Smooth muscle cell (in vitro differentiated cells): Measurements from ENCODE around the gene TTLL7. TPM values are rescaled to one million over a fixed set of nuclear protein-coding genes. Genes with fewer than 3 reads are reported as not detected.

Experiments
- DNase-seq: peaks from one replicate; lab custom pipeline; 2025; ENCODE audit not compliant: unreplicated experiment; lab: John Stamatoyannopoulos, UW
- H2AFZ ChIP-seq: fragments of 200-600 bp; sonication (generic); 2 replicates; pipeline ENCODE4 v1.6.0; 2016; ENCODE audit warnings: antibody characterized with exemption, low read depth, mild to moderate bottlenecking
- H3F3A ChIP-seq: fragments of 200-600 bp; sonication (generic); 2 replicates; pipeline ENCODE4 v1.6.0; 2017; ENCODE audit warnings: antibody characterized with exemption, low read depth
- H3K27ac ChIP-seq: fragments of 200-600 bp; sonication (generic); 2 replicates; pipeline ENCODE4 v1.5.1; 2016; ENCODE audit warnings: low read depth, mild to moderate bottlenecking
- H3K27me3 ChIP-seq: fragments of 200-600 bp; sonication (generic); 2 replicates; pipeline ENCODE4 v1.6.1; 2016; ENCODE audit warnings: low read depth, mild to moderate bottlenecking
- H3K36me3 ChIP-seq: fragments of 200-600 bp; sonication (generic); 2 replicates; pipeline ENCODE4 v1.5.1; 2016; ENCODE audit warnings: low read depth
- H3K4me1 ChIP-seq: fragments of 200-600 bp; sonication (generic); 2 replicates; pipeline ENCODE4 v1.5.1; 2016; ENCODE audit warnings: low read depth
- H3K4me2 ChIP-seq: fragments of 200-600 bp; sonication (generic); 2 replicates; pipeline ENCODE4 v1.6.0; 2016; ENCODE audit warnings: mild to moderate bottlenecking
- H3K4me3 ChIP-seq: fragments of 200-600 bp; sonication (generic); 2 replicates; pipeline ENCODE4 v1.5.1; 2016; ENCODE audit warnings: mild to moderate bottlenecking
- H3K79me2 ChIP-seq: fragments of 200-600 bp; sonication (generic); 2 replicates; pipeline ENCODE4 v1.6.0; 2016; ENCODE audit warnings: low read depth, mild to moderate bottlenecking
- H3K9ac ChIP-seq: fragments of 200-600 bp; sonication (generic); 2 replicates; pipeline ENCODE4 v1.6.0; 2016; ENCODE audit warnings: low read depth
- H3K9me3 ChIP-seq: fragments of 200-600 bp; sonication (generic); replicated peaks from 2 replicates; pipeline ENCODE4 v1.5.1; 2016; ENCODE audit warnings: low read depth
- H4K20me1 ChIP-seq: fragments of 200-600 bp; sonication (generic); 2 replicates; pipeline ENCODE4 v1.6.0; 2016; ENCODE audit warnings: low read depth
- CTCF ChIP-seq: fragments of 200-600 bp; sonication (generic); IDR thresholded peaks from 2 replicates; pipeline ENCODE4 v1.5.1; 2017; ENCODE audit warnings: borderline replicate concordance, mild to moderate bottlenecking, antibody characterized with exemption; ENCODE audit not compliant: insufficient read depth, poor library complexity, severe bottlenecking
- WGBS: methylation state at CpG from one replicate; pipeline ENCODE4 v1.1.7; 2016; ENCODE audit warnings: low lambda C conversion rate; 5-methylcytosine and 5-hydroxymethylcytosine counted together
- polyA plus RNA-seq: library from polyadenylated mRNA; unstranded; fragments of >200 nt; fragmentation: Nextera tagmentation; extraction: Ambion mirVana; gene quantifications from 2 replicates; pipeline ENCODE4 v1.2.1, GENCODE V29; 2016
- total RNA-seq: library from RNA; depleted of rRNA; stranded (reverse); fragments of >200 nt; gene quantifications from 2 replicates; pipeline ENCODE4 v1.2.3, GENCODE V29; 2014

Gene TTLL7
- total and polyA plus RNA-seq, 2 experiments from 2014 or later: 4.8 to 6.3 TPM

- no peaks in the 10 kb centered on the region for H3K4me1 ChIP-seq
- H3K27ac ChIP-seq: no peak overlapping the region
- no peaks in the 10 kb centered on the region for H3K36me3 ChIP-seq
- H3K9ac ChIP-seq: no peak overlapping the region
- TF ChIP-seq CTCF: no peak
- no peaks in the 10 kb centered on the region for H3F3A ChIP-seq
- H2AFZ ChIP-seq: no peak overlapping the region
- H3K4me2 ChIP-seq: no peak overlapping the region
- no peaks in the 10 kb centered on the region for H4K20me1 ChIP-seq
- 75% methylated on average over 2 of the region's 2 CpGs for WGBS
- no peak for DNase-seq
- H3K79me2 ChIP-seq: no peaks in the 10 kb centered on the region
- no peaks in the 10 kb centered on the region for H3K9me3 ChIP-seq
- no peaks in the 10 kb centered on the region for H3K27me3 ChIP-seq
- no peak overlapping the region for H3K4me3 ChIP-seq
Observed at GRCh38 chr1:83923553-83923952, 75.4 kb downstream of the TTLL7 start.

GRCh38 chr1:83922431-83922830 lies 76.5 kb downstream of the TTLL7 start:
- no peak overlapping the region for H3K9ac ChIP-seq
- H3K36me3 ChIP-seq: no peaks in the 10 kb centered on the region
- no peaks in the 10 kb centered on the region for H3K79me2 ChIP-seq
- H3K9me3 ChIP-seq: no peaks in the 10 kb centered on the region
- H3K27me3 ChIP-seq: no peaks in the 10 kb centered on the region
- no peak for DNase-seq
- WGBS: 62% methylated on average over 1 of the region's 1 CpG
- no peak overlapping the region for H3K27ac ChIP-seq
- H3K4me2 ChIP-seq: no peak overlapping the region
- H2AFZ ChIP-seq: no peak overlapping the region
- H3K4me1 ChIP-seq: no peaks in the 10 kb centered on the region
- no peak for TF ChIP-seq CTCF
- H3F3A ChIP-seq: no peaks in the 10 kb centered on the region
- H4K20me1 ChIP-seq: no peaks in the 10 kb centered on the region
- H3K4me3 ChIP-seq: no peak overlapping the region

GRCh38 chr1:83920320-83920719 lies 78.6 kb downstream of the TTLL7 start:
- Histone ChIP-seq H2AFZ (no peak overlapping the region), H3K4me3 (no peak overlapping the region), H3K9ac (no peak overlapping the region), H3K79me2 (no peaks in the 10 kb centered on the region), H3K4me1 (no peaks in the 10 kb centered on the region), H3K27me3 (no peaks in the 10 kb centered on the region), H3F3A (no peaks in the 10 kb centered on the region), H3K36me3 (no peaks in the 10 kb centered on the region), H3K27ac (no peak overlapping the region), H4K20me1 (no peaks in the 10 kb centered on the region), H3K4me2 (no peak overlapping the region), H3K9me3 (no peaks in the 10 kb centered on the region)
- no peak for TF ChIP-seq CTCF
- DNase-seq: no peak
- WGBS: 100% methylated on average over 1 of the region's 1 CpG

- Histone ChIP-seq H3K27me3 (no peaks in the 10 kb centered on the region), H3K4me3 (no peak overlapping the region), H4K20me1 (no peaks in the 10 kb centered on the region), H3K79me2 (no peaks in the 10 kb centered on the region), H3K4me1 (no peaks in the 10 kb centered on the region), H3K36me3 (no peaks in the 10 kb centered on the region), H3K27ac (no peak overlapping the region), H2AFZ (no peak overlapping the region), H3F3A (no peaks in the 10 kb centered on the region), H3K4me2 (no peak overlapping the region), H3K9me3 (no peaks in the 10 kb centered on the region), H3K9ac (no peak overlapping the region)
- no peak for TF ChIP-seq CTCF
- no peak for DNase-seq
- WGBS: 91% methylated on average over 1 of the region's 1 CpG
Observed at GRCh38 chr1:83919872-83920271, 79.1 kb downstream of the TTLL7 start.
